Measurements from ENCODE around the gene PCBP2.

- no peak for TF ChIP-seq CTCF (conservative IDR thresholded peaks at IDR 0.05)
- TF ChIP-seq ZFX (IDR thresholded peaks at IDR 0.05) = no peak
Measured at GRCh38 chr12:53492188-53492587, 40.3 kb downstream of the PCBP2 start.
